ENCODE results near the gene DRGX.

- TF ChIP-seq CTCF (IDR thresholded peaks at IDR 0.05; ENCODE audit: low read length): no peak
- no peak for TF ChIP-seq EZH2 (optimal IDR thresholded peaks at IDR 0.05; ENCODE audit: low read depth, low read length)
Observed at GRCh38 chr10:49398986-49399385, 3.1 kb upstream of the DRGX start.

All from MM.1S (cell line).